IMR-90 (cell line): ENCODE measurements around the gene ARHGEF17. TPM values are rescaled to one million over a fixed set of nuclear protein-coding genes. Genes with fewer than 3 reads are reported as not detected.

Source experiments
- ATAC-seq: fragments of 200-7000 bp; cut with Tn5 transposase; 2 replicates; pipeline ENCODE4 v1.9.1; 2020; ENCODE audit warnings: low read depth, mild to moderate bottlenecking, moderate library complexity
- BruUV-seq: library from RNA; stranded (reverse); fragments of 400-500 nt; replicated peaks from 2 replicates; lab custom pipeline; 2021; lab: Mats Ljungman, UMichigan
- CTCF ChIA-PET: fragments of 300-600 bp; formaldehyde crosslinking; extraction: SDS; loops from one replicate; lab custom pipeline; 2021; ENCODE audit warnings: antibody characterized with exemption; lab: Yijun Ruan, JAX
- POLR2A ChIA-PET: fragments of 300-600 bp; sonication (Branson Sonifier 250); formaldehyde crosslinking; loops from one replicate; lab custom pipeline; 2022; ENCODE audit warnings: antibody characterized with exemption; ENCODE audit not compliant: unreplicated experiment; lab: Charles Lee
- DNase-seq: peaks from one replicate; pipeline ENCODE4 v3.0.0; 2013
- H2AFZ ChIP-seq: replicated peaks from 2 replicates; pipeline ENCODE3; 2013; ENCODE audit warnings: low read length, mild to moderate bottlenecking; ENCODE audit not compliant: poor library complexity
- H2AK5ac ChIP-seq: 2 replicates; pipeline ENCODE4 v1.6.1; 2013; ENCODE audit warnings: low read depth, low read length, inconsistent platforms
- H2AK9ac ChIP-seq: replicated peaks from 2 replicates; pipeline ENCODE3; 2013; ENCODE audit warnings: mild to moderate bottlenecking, low read depth, low read length, moderate library complexity; ENCODE audit not compliant: poor library complexity
- H2BK120ac ChIP-seq: 2 replicates; pipeline ENCODE4 v1.6.1; 2013; ENCODE audit warnings: low read depth, low read length, inconsistent platforms
- H2BK15ac ChIP-seq: 3 replicates; pipeline ENCODE4 v1.6.1; 2013; ENCODE audit warnings: low read depth, low read length, inconsistent platforms
- H2BK20ac ChIP-seq: 2 replicates; pipeline ENCODE4 v1.6.1; 2013; ENCODE audit warnings: low read depth, mild to moderate bottlenecking, inconsistent platforms, low read length, moderate library complexity
- H2BK5ac ChIP-seq: 2 replicates; pipeline ENCODE4 v1.6.1; 2013; ENCODE audit warnings: mild to moderate bottlenecking, low read depth, low read length, inconsistent platforms; ENCODE audit not compliant: poor library complexity, severe bottlenecking
- H3K14ac ChIP-seq: replicated peaks from 2 replicates; pipeline ENCODE4 v1.6.1; 2013; ENCODE audit warnings: low read depth, low read length, inconsistent platforms
- H3K18ac ChIP-seq: 2 replicates; pipeline ENCODE4 v1.6.1; 2013; ENCODE audit warnings: low read depth, low read length, control low read depth
- H3K23ac ChIP-seq: 2 replicates; pipeline ENCODE4 v1.6.1; 2013; ENCODE audit warnings: low read depth, low read length, inconsistent platforms
- H3K27ac ChIP-seq: 2 replicates; pipeline ENCODE4 v1.5.1; 2013; ENCODE audit warnings: mild to moderate bottlenecking, control low read depth, low read length; ENCODE audit not compliant: insufficient read depth
- H3K27me3 ChIP-seq: 2 replicates; pipeline ENCODE4 v1.6.1; 2013; ENCODE audit warnings: low read length; ENCODE audit not compliant: control insufficient read depth, insufficient read depth
- H3K36me3 ChIP-seq: 2 replicates; pipeline ENCODE4 v1.6.1; 2013; ENCODE audit warnings: low read length, mixed read lengths; ENCODE audit not compliant: control insufficient read depth, insufficient read depth
- H3K4ac ChIP-seq: 2 replicates; pipeline ENCODE4 v1.6.1; 2013; ENCODE audit warnings: low read depth, low read length, inconsistent platforms
- H3K4me1 ChIP-seq: 2 replicates; pipeline ENCODE4 v1.6.1; 2013; ENCODE audit warnings: low read length, mixed read lengths; ENCODE audit not compliant: control insufficient read depth, insufficient read depth
- H3K4me2 ChIP-seq: 2 replicates; pipeline ENCODE4 v1.6.1; 2013; ENCODE audit warnings: low read depth, mild to moderate bottlenecking, control low read depth, low read length, moderate library complexity
- H3K4me3 ChIP-seq: 2 replicates; pipeline ENCODE4 v1.5.1; 2013; ENCODE audit warnings: low read depth, mild to moderate bottlenecking, control low read depth, low read length, moderate library complexity; ENCODE audit not compliant: insufficient read depth
- H3K56ac ChIP-seq: 2 replicates; pipeline ENCODE4 v1.6.1; 2013; ENCODE audit warnings: low read length, inconsistent platforms; ENCODE audit not compliant: insufficient read depth; ENCODE audit errors: extremely low read depth
- H3K79me1 ChIP-seq, 2 experiments: 2 replicates each; pipeline ENCODE4 v1.6.1; 2013; ENCODE audit warnings: low read length in 2 of 2, inconsistent platforms in 1 of 2, low read depth in 1 of 2
- H3K9ac ChIP-seq: 2 replicates; pipeline ENCODE4 v1.6.1; 2013; ENCODE audit warnings: low read depth, low read length, control low read depth
- H3K9me1 ChIP-seq: 2 replicates; pipeline ENCODE4 v1.6.1; 2013; ENCODE audit warnings: low read length, inconsistent platforms; ENCODE audit not compliant: insufficient read depth
- H3K9me3 ChIP-seq: 2 replicates; pipeline ENCODE4 v1.6.1; 2013; ENCODE audit warnings: low read length; ENCODE audit not compliant: control insufficient read depth, insufficient read depth
- H4K20me1 ChIP-seq: 2 replicates; pipeline ENCODE4 v1.6.1; 2013; ENCODE audit warnings: low read length, inconsistent platforms; ENCODE audit not compliant: insufficient read depth
- H4K5ac ChIP-seq: 2 replicates; pipeline ENCODE4 v1.6.1; 2013; ENCODE audit warnings: mild to moderate bottlenecking, low read depth, low read length, control low read depth
- H4K8ac ChIP-seq, 2 experiments: 2 replicates each; pipeline ENCODE4 v1.6.1; 2013; ENCODE audit warnings: low read depth in 2 of 2, low read length in 2 of 2, control low read depth in 1 of 2, inconsistent platforms in 1 of 2
- H4K91ac ChIP-seq: 2 replicates; pipeline ENCODE4 v1.6.1; 2013; ENCODE audit warnings: low read depth, low read length, inconsistent platforms; ENCODE audit not compliant: insufficient read depth
- BHLHE40 ChIP-seq: fragments of 150-350 bp; IDR thresholded peaks from 2 replicates; pipeline ENCODE4 v1.6.1; 2016; ENCODE audit warnings: mild to moderate bottlenecking, low read depth, low read length
- CEBPB ChIP-seq: IDR thresholded peaks from 2 replicates; pipeline ENCODE4 v1.6.1; 2012; ENCODE audit warnings: low read depth, low read length, improper control_type of control experiment
- MAFK ChIP-seq: IDR thresholded peaks from 2 replicates; pipeline ENCODE4 v1.6.1; 2012; ENCODE audit warnings: low read depth, low read length, improper control_type of control experiment
- MAZ ChIP-seq: IDR thresholded peaks from 2 replicates; pipeline ENCODE4 v1.6.1; 2012; ENCODE audit warnings: low read depth, mild to moderate bottlenecking, low read length, improper control_type of control experiment, moderate library complexity, borderline replicate concordance
- MXI1 ChIP-seq: IDR thresholded peaks from 2 replicates; pipeline ENCODE4 v1.6.1; 2012; ENCODE audit warnings: low read depth, mild to moderate bottlenecking, low read length, moderate library complexity, borderline replicate concordance
- NFE2L2 ChIP-seq: fragments of 150-350 bp; IDR thresholded peaks from 2 replicates; pipeline ENCODE4 v1.6.1; 2016; ENCODE audit warnings: low read depth, mild to moderate bottlenecking, low read length
- POLR2A ChIP-seq: IDR thresholded peaks from 2 replicates; pipeline ENCODE4 v1.6.1; 2012; ENCODE audit warnings: mild to moderate bottlenecking, low read depth, low read length
- RAD21 ChIP-seq: IDR thresholded peaks from 2 replicates; pipeline ENCODE4 v1.6.1; 2012; ENCODE audit warnings: low read length, improper control_type of control experiment
- RCOR1 ChIP-seq: IDR thresholded peaks from 2 replicates; pipeline ENCODE4 v1.6.1; 2012; ENCODE audit warnings: mild to moderate bottlenecking, low read length, improper control_type of control experiment; ENCODE audit not compliant: insufficient replicate concordance
- SMC3 ChIP-seq: fragments of 150-350 bp; IDR thresholded peaks from 2 replicates; pipeline ENCODE4 v1.6.1; 2016; ENCODE audit warnings: low read depth, mild to moderate bottlenecking, antibody characterized with exemption, low read length, moderate library complexity
- WGBS, 2 experiments: methylation state at CpG; one replicate each; pipeline versions ENCODE4 v1.1.5 to v1.1.7; 2013; ENCODE audit warnings: missing lambda C conversion rate in 2 of 2; ENCODE audit not compliant: insufficient read length in 1 of 2; ENCODE audit errors: extremely low coverage in 2 of 2; 5-methylcytosine and 5-hydroxymethylcytosine counted together
- dilution Hi-C: fragments of 300-500 bp; cut with HindIII; formaldehyde crosslinking; loops from one replicate; pipeline ENCODE4 v1.14.3; 2018; ENCODE audit warnings: low sequenced_read_pairs; ENCODE audit not compliant: unreplicated experiment
- in situ Hi-C: fragments of 300-500 bp; cut with MboI; formaldehyde crosslinking; loops from 3 replicates; pipeline ENCODE4 v1.14.3; 2019; ENCODE audit warnings: low sequenced_read_pairs, inconsistent platforms, mixed read lengths
- intact Hi-C: fragments of 100-400 bp; cut with micrococcal nuclease; formaldehyde crosslinking; loops from 2 replicates; pipeline ENCODE4 v1.10.0; 2022
- polyA plus RNA-seq, 3 experiments: library from polyadenylated mRNA; depleted of rRNA; stranded (reverse); fragments of >200 nt; gene quantifications; 2 replicates each; pipeline ENCODE4 v1.2.3, GENCODE V29; 2012; ENCODE audit warnings: low replicate concordance in 1 of 3
- total RNA-seq: library from RNA; depleted of rRNA; stranded (reverse); fragments of >200 nt; gene quantifications from 2 replicates; pipeline ENCODE4 v1.2.3, GENCODE V29; 2012
- TF ChIP-seq, protein P1 (sequence below): fragments of 150-350 bp; IDR thresholded peaks from 2 replicates; pipeline ENCODE4 v1.6.1; 2016; ENCODE audit warnings: low read depth, mild to moderate bottlenecking, low read length, moderate library complexity, borderline replicate concordance
- TF ChIP-seq, protein P2 (sequence below): fragments of 150-350 bp; IDR thresholded peaks from 2 replicates; pipeline ENCODE4 v1.6.1; 2017; ENCODE audit warnings: mild to moderate bottlenecking, antibody characterized with exemption, low read length, low read depth
- TF ChIP-seq, protein P3 (sequence below): conservative IDR thresholded peaks from 2 replicates; pipeline ENCODE4 v1.5.1; 2012; ENCODE audit warnings: mild to moderate bottlenecking, low read depth, low read length, improper control_type of control experiment

Gene ARHGEF17
- total and polyA plus RNA-seq, 2 of the 4 experiments (the other 2 are of a cell fraction): 21.7 to 97.7 TPM

DNA sequence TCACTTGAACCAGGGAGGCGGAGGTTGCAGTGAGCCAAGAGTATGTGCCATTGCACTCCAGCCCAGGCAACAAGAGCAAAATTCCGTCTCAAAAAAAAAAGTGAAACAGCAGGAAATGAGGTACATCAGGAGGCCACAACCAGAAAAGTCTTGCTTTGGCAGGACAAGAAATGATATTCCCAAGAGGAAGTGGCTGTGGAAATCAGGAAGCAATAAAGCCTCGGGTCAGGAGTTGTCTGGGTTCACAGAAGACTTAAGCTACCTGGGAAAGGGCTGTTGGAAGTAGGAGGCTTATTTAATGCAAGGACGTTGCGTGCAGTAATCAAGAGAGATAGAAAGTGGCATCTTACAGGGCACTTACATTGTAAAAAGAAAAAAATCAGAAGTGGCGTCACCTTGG lies 58.9 kb downstream of the ARHGEF17 start:
- 0 out of 2 replicates have a peak, but pooled peaks cover 4% of the 10 kb centered on the region for H3K9me1 ChIP-seq
- ChIA-PET POLR2A (no interaction called here), CTCF (interaction anchor here (0.7 kb wide), 1 partner anchor 112 kb away, joined by 3 read pairs; no protein-coding TSS in a partner anchor)
- ATAC-seq: no peak
- no peak overlapping the region for H3K9ac ChIP-seq
- H3K27ac ChIP-seq: no peak overlapping the region
- H4K5ac ChIP-seq: no peak overlapping the region
- H2BK20ac ChIP-seq: no peak overlapping the region
- dilution Hi-C loops: no loop called here
- no peak overlapping the region for H2BK15ac ChIP-seq
- no peak overlapping the region for H3K4me2 ChIP-seq
- H4K8ac ChIP-seq: no peak overlapping the region
- peaks cover 13% of the 10 kb centered on the region; the same call in 1 of the 2 replicates for H4K20me1 ChIP-seq
- H3K14ac ChIP-seq: no peak overlapping the region
- 86% methylated on average over 3 of the region's 6 CpGs; no CpG with 5 or more reads in 1 of the 2 experiments for WGBS, 2 experiments
- H2AK9ac ChIP-seq: no peak overlapping the region
- no peak overlapping the region; the same call in 1 of the 2 replicates for H3K23ac ChIP-seq
- in situ Hi-C loops: no loop called here
- no peak overlapping the region for H2AK5ac ChIP-seq
- no peak overlapping the region for H3K4me3 ChIP-seq
- H3K79me1 ChIP-seq: peaks cover 0 to 19% of the 10 kb centered on the region in 2 experiments; a peak in 2 of 4 replicates
- no peak overlapping the region for H3K4ac ChIP-seq
- no peak overlapping the region for H2BK120ac ChIP-seq
- H3K56ac ChIP-seq: no peak overlapping the region
- no peaks in the 10 kb centered on the region for H3K9me3 ChIP-seq
- no peak overlapping the region for H2BK5ac ChIP-seq
- H3K36me3 ChIP-seq: peaks cover 68% of the 10 kb centered on the region
- no peak for TF ChIP-seq CEBPB
- no peak for TF ChIP-seq MAFK
- TF ChIP-seq RAD21: no peak
- TF ChIP-seq BHLHE40: no peak
- TF ChIP-seq, protein P1, sequence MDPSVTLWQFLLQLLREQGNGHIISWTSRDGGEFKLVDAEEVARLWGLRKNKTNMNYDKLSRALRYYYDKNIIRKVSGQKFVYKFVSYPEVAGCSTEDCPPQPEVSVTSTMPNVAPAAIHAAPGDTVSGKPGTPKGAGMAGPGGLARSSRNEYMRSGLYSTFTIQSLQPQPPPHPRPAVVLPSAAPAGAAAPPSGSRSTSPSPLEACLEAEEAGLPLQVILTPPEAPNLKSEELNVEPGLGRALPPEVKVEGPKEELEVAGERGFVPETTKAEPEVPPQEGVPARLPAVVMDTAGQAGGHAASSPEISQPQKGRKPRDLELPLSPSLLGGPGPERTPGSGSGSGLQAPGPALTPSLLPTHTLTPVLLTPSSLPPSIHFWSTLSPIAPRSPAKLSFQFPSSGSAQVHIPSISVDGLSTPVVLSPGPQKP: no peak
- TF ChIP-seq, protein P2, sequence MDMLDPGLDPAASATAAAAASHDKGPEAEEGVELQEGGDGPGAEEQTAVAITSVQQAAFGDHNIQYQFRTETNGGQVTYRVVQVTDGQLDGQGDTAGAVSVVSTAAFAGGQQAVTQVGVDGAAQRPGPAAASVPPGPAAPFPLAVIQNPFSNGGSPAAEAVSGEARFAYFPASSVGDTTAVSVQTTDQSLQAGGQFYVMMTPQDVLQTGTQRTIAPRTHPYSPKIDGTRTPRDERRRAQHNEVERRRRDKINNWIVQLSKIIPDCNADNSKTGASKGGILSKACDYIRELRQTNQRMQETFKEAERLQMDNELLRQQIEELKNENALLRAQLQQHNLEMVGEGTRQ: no peak
- TF ChIP-seq MAZ: no peak
- no peak for TF ChIP-seq SMC3
- TF ChIP-seq RCOR1: no peak
- TF ChIP-seq NFE2L2: no peak
- no peak for TF ChIP-seq POLR2A
- TF ChIP-seq, protein P3, sequence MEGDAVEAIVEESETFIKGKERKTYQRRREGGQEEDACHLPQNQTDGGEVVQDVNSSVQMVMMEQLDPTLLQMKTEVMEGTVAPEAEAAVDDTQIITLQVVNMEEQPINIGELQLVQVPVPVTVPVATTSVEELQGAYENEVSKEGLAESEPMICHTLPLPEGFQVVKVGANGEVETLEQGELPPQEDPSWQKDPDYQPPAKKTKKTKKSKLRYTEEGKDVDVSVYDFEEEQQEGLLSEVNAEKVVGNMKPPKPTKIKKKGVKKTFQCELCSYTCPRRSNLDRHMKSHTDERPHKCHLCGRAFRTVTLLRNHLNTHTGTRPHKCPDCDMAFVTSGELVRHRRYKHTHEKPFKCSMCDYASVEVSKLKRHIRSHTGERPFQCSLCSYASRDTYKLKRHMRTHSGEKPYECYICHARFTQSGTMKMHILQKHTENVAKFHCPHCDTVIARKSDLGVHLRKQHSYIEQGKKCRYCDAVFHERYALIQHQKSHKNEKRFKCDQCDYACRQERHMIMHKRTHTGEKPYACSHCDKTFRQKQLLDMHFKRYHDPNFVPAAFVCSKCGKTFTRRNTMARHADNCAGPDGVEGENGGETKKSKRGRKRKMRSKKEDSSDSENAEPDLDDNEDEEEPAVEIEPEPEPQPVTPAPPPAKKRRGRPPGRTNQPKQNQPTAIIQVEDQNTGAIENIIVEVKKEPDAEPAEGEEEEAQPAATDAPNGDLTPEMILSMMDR: no peak
- no peak for TF ChIP-seq MXI1
- no peak for DNase-seq
- no peaks in the 10 kb centered on the region for H3K27me3 ChIP-seq
- intact Hi-C loops: no loop called here
- H3K4me1 ChIP-seq: no peaks in the 10 kb centered on the region
- H2AFZ ChIP-seq: no peak overlapping the region
- H3K18ac ChIP-seq: no peak overlapping the region
- no TSS peak for BruUV-seq
- H4K91ac ChIP-seq: no peak overlapping the region
